Measurements from ENCODE around the gene FBXL16.

DNA sequence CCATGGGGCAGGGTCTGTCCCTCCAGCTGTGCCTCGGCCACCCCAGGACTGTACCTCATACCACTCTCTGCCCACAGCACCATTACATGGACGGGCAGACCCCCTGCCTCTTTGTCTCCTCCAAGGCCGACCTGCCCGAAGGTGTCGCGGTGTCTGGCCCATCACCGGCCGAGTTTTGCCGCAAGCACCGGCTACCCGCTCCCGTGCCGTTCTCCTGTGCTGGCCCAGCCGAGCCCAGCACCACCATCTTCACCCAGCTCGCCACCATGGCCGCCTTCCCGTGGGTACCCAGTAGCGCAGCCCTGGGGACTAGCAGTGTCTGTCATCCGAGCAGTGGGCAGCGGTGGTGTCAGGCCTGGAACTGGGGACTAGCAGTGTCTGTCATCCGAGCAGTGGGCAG lies 32.8 kb downstream of the FBXL16 start:
- TF ChIP-seq POLR2AphosphoS5 (IDR thresholded peaks at IDR 0.05; ENCODE audit: low read depth, low read length) (no peak), TAF1 (IDR thresholded peaks at IDR 0.05; ENCODE audit: borderline replicate concordance, low read depth, low read length) (no peak)
